Measurements from ENCODE around the gene NEUROD2. TPM values are rescaled to one million over a fixed set of nuclear protein-coding genes. Genes with fewer than 3 reads are reported as not detected.

NEUROD2 gene
- total RNA-seq, 2 donors from 2014 or later: not detected

DNA sequence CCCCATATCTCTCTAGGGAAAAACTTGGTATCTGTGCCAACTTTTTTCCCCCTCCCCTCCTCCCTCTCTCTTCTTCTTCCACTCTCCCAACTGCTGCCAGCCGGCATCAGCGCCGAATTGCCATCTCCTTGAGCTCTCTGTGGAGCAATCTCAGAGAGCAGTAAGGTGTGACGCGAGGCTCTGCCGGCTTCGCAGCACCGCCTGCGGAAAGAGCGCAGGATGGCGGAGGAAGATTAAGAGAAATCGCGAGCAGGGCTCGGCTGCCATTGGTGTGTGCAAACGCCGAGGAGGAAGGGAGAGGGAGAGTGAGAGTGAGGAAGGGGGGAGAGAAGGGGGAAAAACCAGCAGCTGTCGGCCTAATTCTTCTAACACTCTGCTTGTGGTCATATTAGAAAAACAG is 44.2 kb downstream of the NEUROD2 start:
- ATAC-seq: no peak
- Histone ChIP-seq H3K4me1 (no peaks in the 10 kb centered on the region), H3K9me3 (no peaks in the 10 kb centered on the region), H3K36me3 (replicated peaks in 1 of 2; ENCODE audit: insufficient read depth in 1 of 2, low read depth in 2 of 2) (no peaks in the 10 kb centered on the region), H3K4me3 (no peak overlapping the region), H3K27me3 (no peaks in the 10 kb centered on the region), H3K27ac (no peak overlapping the region)
- 54 to 82% methylated on average over 17 of the region's 17 CpGs for WGBS, 2 donors
- no peak for DNase-seq
- intact Hi-C loops (cut with DNase I): no loop called here
- no peak for TF ChIP-seq POLR2A (IDR thresholded peaks at IDR 0.05)
- TF ChIP-seq, protein P1, sequence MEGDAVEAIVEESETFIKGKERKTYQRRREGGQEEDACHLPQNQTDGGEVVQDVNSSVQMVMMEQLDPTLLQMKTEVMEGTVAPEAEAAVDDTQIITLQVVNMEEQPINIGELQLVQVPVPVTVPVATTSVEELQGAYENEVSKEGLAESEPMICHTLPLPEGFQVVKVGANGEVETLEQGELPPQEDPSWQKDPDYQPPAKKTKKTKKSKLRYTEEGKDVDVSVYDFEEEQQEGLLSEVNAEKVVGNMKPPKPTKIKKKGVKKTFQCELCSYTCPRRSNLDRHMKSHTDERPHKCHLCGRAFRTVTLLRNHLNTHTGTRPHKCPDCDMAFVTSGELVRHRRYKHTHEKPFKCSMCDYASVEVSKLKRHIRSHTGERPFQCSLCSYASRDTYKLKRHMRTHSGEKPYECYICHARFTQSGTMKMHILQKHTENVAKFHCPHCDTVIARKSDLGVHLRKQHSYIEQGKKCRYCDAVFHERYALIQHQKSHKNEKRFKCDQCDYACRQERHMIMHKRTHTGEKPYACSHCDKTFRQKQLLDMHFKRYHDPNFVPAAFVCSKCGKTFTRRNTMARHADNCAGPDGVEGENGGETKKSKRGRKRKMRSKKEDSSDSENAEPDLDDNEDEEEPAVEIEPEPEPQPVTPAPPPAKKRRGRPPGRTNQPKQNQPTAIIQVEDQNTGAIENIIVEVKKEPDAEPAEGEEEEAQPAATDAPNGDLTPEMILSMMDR (IDR thresholded peaks at IDR 0.05): no peak

DNA sequence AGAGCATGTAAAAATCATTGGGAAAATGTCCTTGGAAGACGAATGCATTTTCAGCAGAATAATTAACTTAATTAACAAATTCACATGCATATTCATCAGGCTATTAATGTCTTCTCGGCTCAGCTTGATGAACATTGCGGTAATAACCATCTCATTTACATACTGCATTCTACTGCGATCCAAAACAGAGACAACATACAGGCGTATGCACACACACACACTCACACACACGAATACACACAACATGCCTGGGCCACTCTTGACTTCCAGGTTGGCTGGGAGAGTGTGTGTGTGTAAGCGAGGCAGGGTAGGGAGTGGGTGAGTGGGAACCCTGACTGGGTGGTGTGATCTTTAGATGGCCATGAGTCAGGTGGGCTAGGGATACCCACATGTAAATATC is 44.7 kb downstream of the NEUROD2 start:
- H3K27ac ChIP-seq: no peak overlapping the region
- no peaks in the 10 kb centered on the region for H3K9me3 ChIP-seq
- no peak for TF ChIP-seq POLR2A (IDR thresholded peaks at IDR 0.05)
- TF ChIP-seq, protein P1 (IDR thresholded peaks at IDR 0.05): no peak
- WGBS, 2 donors: 72 to 75% methylated on average over 7 of the region's 7 CpGs
- no peak overlapping the region for H3K4me3 ChIP-seq
- H3K36me3 ChIP-seq (replicated peaks in 1 of 2; ENCODE audit: insufficient read depth in 1 of 2, low read depth in 2 of 2): no peaks in the 10 kb centered on the region
- DNase-seq (no peak), ATAC-seq (no peak)
- intact Hi-C loops (cut with DNase I): no loop called here
- no peaks in the 10 kb centered on the region for H3K27me3 ChIP-seq
- H3K4me1 ChIP-seq: no peaks in the 10 kb centered on the region

DNA sequence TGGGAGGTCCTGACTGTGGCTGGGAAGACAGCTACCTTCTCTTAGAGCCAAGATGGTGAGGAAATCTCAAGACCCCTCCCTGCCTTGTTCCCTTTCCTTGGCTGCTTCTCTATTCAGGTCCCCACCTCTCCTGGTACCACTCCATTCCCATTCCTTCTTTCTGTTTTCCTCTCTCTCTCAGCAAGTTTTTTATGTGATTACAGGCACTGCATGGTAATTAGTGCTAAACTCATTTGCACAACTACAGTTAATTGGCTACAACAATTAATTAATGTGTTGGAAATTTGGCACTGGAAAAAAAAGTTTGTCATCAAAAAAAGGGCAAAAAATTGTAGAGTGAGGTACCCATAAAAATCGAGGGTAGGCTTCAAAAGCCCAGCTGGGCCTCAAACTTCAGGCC is 45.3 kb downstream of the NEUROD2 start:
- no peak for TF ChIP-seq POLR2A (IDR thresholded peaks at IDR 0.05)
- TF ChIP-seq, protein P1 (IDR thresholded peaks at IDR 0.05): no peak
- H3K4me1 ChIP-seq: no peaks in the 10 kb centered on the region
- H3K27me3 ChIP-seq: no peaks in the 10 kb centered on the region
- WGBS, 2 donors: 19 to 50% methylated on average over 1 of the region's 1 CpG
- no peak overlapping the region for H3K4me3 ChIP-seq
- no peaks in the 10 kb centered on the region for H3K9me3 ChIP-seq
- H3K36me3 ChIP-seq (replicated peaks in 1 of 2; ENCODE audit: insufficient read depth in 1 of 2, low read depth in 2 of 2): no peaks in the 10 kb centered on the region
- no peak for DNase-seq
- intact Hi-C loops (cut with DNase I): no loop called here
- H3K27ac ChIP-seq: no peak overlapping the region
- ATAC-seq: no peak

DNA sequence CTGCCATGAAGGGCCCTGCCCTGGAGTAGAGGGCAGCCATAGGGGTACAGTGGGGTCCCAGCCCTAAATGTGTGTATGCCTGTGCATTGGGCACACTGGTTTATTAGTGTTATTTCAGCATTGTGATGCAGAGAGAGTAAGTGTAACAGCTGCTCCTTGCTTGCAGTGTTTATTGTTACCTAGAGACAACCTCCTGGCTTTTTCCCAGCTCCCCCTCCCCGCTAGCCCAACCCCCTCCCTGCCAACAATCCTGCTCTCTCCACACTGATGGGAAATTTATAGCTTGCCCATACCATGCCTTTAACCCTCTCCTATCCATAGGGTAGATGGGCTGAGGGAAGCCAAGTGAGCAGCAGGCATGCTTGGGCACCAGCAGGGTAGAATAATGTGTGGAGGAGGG is 51.3 kb downstream of the NEUROD2 start:
- TF ChIP-seq, protein P1 (IDR thresholded peaks at IDR 0.05): no peak
- no peak for TF ChIP-seq POLR2A (IDR thresholded peaks at IDR 0.05)
- DNase-seq (no peak), ATAC-seq (no peak)
- Histone ChIP-seq H3K27me3 (no peaks in the 10 kb centered on the region), H3K36me3 (replicated peaks in 1 of 2; ENCODE audit: insufficient read depth in 1 of 2, low read depth in 2 of 2) (peaks cover 0 to 4% of the 10 kb centered on the region in 2 donors), H3K4me1 (no peaks in the 10 kb centered on the region), H3K9me3 (no peaks in the 10 kb centered on the region), H3K27ac (no peak overlapping the region), H3K4me3 (no peak overlapping the region)
- 33 to 38% methylated on average over 1 of the region's 1 CpG for WGBS, 2 donors
- intact Hi-C loops (cut with DNase I): no loop called here

DNA sequence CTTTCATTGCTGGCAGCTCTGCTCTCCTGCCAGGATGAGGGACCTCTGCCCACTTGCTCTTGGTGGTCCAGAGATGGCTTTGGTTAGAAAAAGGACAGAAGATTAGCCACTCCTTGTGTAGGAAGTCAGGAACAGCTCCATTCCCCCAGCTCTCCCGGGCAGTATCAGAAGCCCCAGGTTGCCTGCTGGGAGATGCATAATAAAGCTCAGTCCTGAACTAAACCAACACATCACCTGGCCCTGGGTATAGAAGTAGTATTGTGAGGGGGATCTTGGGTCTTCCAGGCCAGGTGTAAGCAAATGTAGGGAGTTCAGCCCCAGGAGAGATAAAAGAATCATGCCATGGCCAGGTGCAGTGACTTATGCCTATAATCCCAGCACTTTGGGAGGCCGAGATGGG is 52.4 kb downstream of the NEUROD2 start:
- TF ChIP-seq POLR2A (IDR thresholded peaks at IDR 0.05): no peak
- TF ChIP-seq, protein P1 (IDR thresholded peaks at IDR 0.05): no peak
- H3K36me3 ChIP-seq (replicated peaks in 1 of 2; ENCODE audit: insufficient read depth in 1 of 2, low read depth in 2 of 2): peaks cover 0 to 4% of the 10 kb centered on the region in 2 donors
- WGBS, 2 donors: 72 to 78% methylated on average over 2 of the region's 2 CpGs
- no peaks in the 10 kb centered on the region for H3K4me1 ChIP-seq
- H3K27ac ChIP-seq: no peak overlapping the region
- H3K27me3 ChIP-seq: no peaks in the 10 kb centered on the region
- H3K4me3 ChIP-seq: no peak overlapping the region
- no peaks in the 10 kb centered on the region for H3K9me3 ChIP-seq
- intact Hi-C loops (cut with DNase I): no loop called here
- ATAC-seq: no peak
- DNase-seq: no peak

Measured in body of pancreas (tissue), 4 donors.